GM18511 (cell line): ENCODE measurements around the gene ULK4.

Experiments used
- ATAC-seq: cut with Tn5 transposase; IDR thresholded peaks from one replicate; pipeline ENCODE4 v1.9.1; 2021; ENCODE audit warnings: mild to moderate bottlenecking, moderate library complexity; ENCODE audit not compliant: unreplicated experiment

ULK4 gene

GRCh38 chr3:41327718-41328117 lies 634.2 kb downstream of the ULK4 start:
- no peak for ATAC-seq

- no peak for ATAC-seq
Observed at GRCh38 chr3:41324156-41324475, 637.8 kb downstream of the ULK4 start.

- no peak for ATAC-seq
Observed at GRCh38 chr3:41323467-41324155, 638.3 kb downstream of the ULK4 start.

GRCh38 chr3:41321642-41321980 lies 640.3 kb downstream of the ULK4 start:
- no peak for ATAC-seq

GRCh38 chr3:41320953-41321641 lies 640.8 kb downstream of the ULK4 start:
- ATAC-seq: no peak

GRCh38 chr3:41318520-41318919 lies 643.4 kb downstream of the ULK4 start:
- ATAC-seq: no peak

GRCh38 chr3:41317718-41318117 lies 644.2 kb downstream of the ULK4 start:
- no peak for ATAC-seq

- no peak for ATAC-seq
Observed at GRCh38 chr3:41317298-41317697, 644.6 kb downstream of the ULK4 start.

GRCh38 chr3:41315126-41315525 lies 646.8 kb downstream of the ULK4 start:
- no peak for ATAC-seq

GRCh38 chr3:41308119-41308518 lies 653.8 kb downstream of the ULK4 start:
- no peak for ATAC-seq

- ATAC-seq: no peak
Observed at GRCh38 chr3:41307065-41307464, 654.8 kb downstream of the ULK4 start.

- ATAC-seq: no peak
Observed at GRCh38 chr3:41304593-41304992, 657.3 kb downstream of the ULK4 start.

- no peak for ATAC-seq
Observed at GRCh38 chr3:41302295-41302694, 659.6 kb downstream of the ULK4 start.

- ATAC-seq: no peak
Observed at GRCh38 chr3:41301548-41301947, 660.4 kb downstream of the ULK4 start.

- no peak for ATAC-seq
Observed at GRCh38 chr3:41299036-41299435, 662.9 kb downstream of the ULK4 start.

GRCh38 chr3:41297750-41298149 lies 664.2 kb downstream of the ULK4 start:
- no peak for ATAC-seq

GRCh38 chr3:41296556-41296955 lies 665.3 kb downstream of the ULK4 start:
- no peak for ATAC-seq

- ATAC-seq: no peak
Observed at GRCh38 chr3:41295740-41296139, 666.2 kb downstream of the ULK4 start.

- ATAC-seq: no peak
Observed at GRCh38 chr3:41293169-41293681, 668.7 kb downstream of the ULK4 start.

GRCh38 chr3:41290736-41291135 lies 671.2 kb downstream of the ULK4 start:
- ATAC-seq: no peak

- ATAC-seq: no peak
Observed at GRCh38 chr3:41290306-41290705, 671.6 kb downstream of the ULK4 start.

- no peak for ATAC-seq
Observed at GRCh38 chr3:41288785-41289184, 673.1 kb downstream of the ULK4 start.

GRCh38 chr3:41286305-41286704 lies 675.6 kb downstream of the ULK4 start:
- ATAC-seq: no peak
